Keratinocyte (primary cell): Measurements from ENCODE around the gene GPM6B. TPM values are rescaled to one million over a fixed set of nuclear protein-coding genes. Genes with fewer than 3 reads are reported as not detected.

Experiments used
- DNase-seq: peaks from one replicate; pipeline ENCODE4 v3.0.0-alpha.2; 2011; ENCODE audit warnings: low read depth, missing footprints, low spot score
- FAIRE-seq: peaks from 2 replicates; lab custom pipeline; 2011; peaks lifted over from hg19 to GRCh38; lab: Jason Lieb, UNC
- H2AFZ ChIP-seq: 2 replicates; pipeline ENCODE4 v1.6.0; 2012; ENCODE audit warnings: low read length, control low read depth, inconsistent platforms; ENCODE audit not compliant: control insufficient read depth
- H3K27ac ChIP-seq: 2 replicates; pipeline ENCODE4 v1.5.1; 2011; ENCODE audit warnings: low read length; ENCODE audit not compliant: control insufficient read depth, insufficient read depth
- H3K27me3 ChIP-seq: 3 replicates; pipeline ENCODE4 v1.6.0; 2011; ENCODE audit warnings: low read length; ENCODE audit not compliant: control insufficient read depth, insufficient read depth; ENCODE audit errors: extremely low read depth
- H3K36me3 ChIP-seq, 2 experiments: 2 replicates in 1 of 2; 3 replicates in 1 of 2; pipeline ENCODE4 v1.5.1; 2011; ENCODE audit warnings: low read length in 2 of 2, mild to moderate bottlenecking in 1 of 2; ENCODE audit not compliant: control insufficient read depth in 2 of 2, insufficient read depth in 2 of 2; ENCODE audit errors: extremely low read depth in 1 of 2
- H3K4me1 ChIP-seq: 3 replicates; pipeline ENCODE4 v1.5.1; 2011; ENCODE audit warnings: low read length; ENCODE audit not compliant: control insufficient read depth, insufficient read depth; ENCODE audit errors: extremely low read depth
- H3K4me2 ChIP-seq: 3 replicates; pipeline ENCODE4 v1.6.0; 2011; ENCODE audit warnings: low read depth, low read length; ENCODE audit not compliant: control insufficient read depth, insufficient read depth; ENCODE audit errors: extremely low read depth
- H3K4me3 ChIP-seq, 3 experiments: fragments of 200-600 bp in 1 of 3; sonication (generic) in 1 of 3; 2 replicates in 2 of 3; 3 replicates in 1 of 3; pipeline ENCODE4 v1.5.1; 2011 to 2016; ENCODE audit warnings: low read length in 3 of 3, mild to moderate bottlenecking in 3 of 3, control low read depth in 2 of 3, inconsistent platforms in 1 of 3, low read depth in 1 of 3, mixed read lengths in 1 of 3, mixed run types in 1 of 3, moderate library complexity in 1 of 3; ENCODE audit not compliant: control insufficient read depth in 2 of 3, insufficient read depth in 2 of 3; ENCODE audit errors: extremely low read depth in 1 of 3
- H3K79me2 ChIP-seq: 2 replicates; pipeline ENCODE4 v1.6.0; 2012; ENCODE audit warnings: low read length; ENCODE audit not compliant: control insufficient read depth, insufficient read depth
- H3K9ac ChIP-seq: 3 replicates; pipeline ENCODE4 v1.6.0; 2011; ENCODE audit warnings: low read length; ENCODE audit not compliant: control insufficient read depth, insufficient read depth; ENCODE audit errors: extremely low read depth
- H3K9me1 ChIP-seq: 3 replicates; pipeline ENCODE4 v1.6.0; 2011; ENCODE audit warnings: low read length; ENCODE audit not compliant: control insufficient read depth, insufficient read depth; ENCODE audit errors: extremely low read depth
- H3K9me3 ChIP-seq: 2 replicates; pipeline ENCODE4 v1.5.1; 2012; ENCODE audit warnings: low read depth, low read length; ENCODE audit not compliant: control insufficient read depth
- H4K20me1 ChIP-seq: 3 replicates; pipeline ENCODE4 v1.6.0; 2011; ENCODE audit warnings: low read length; ENCODE audit not compliant: control insufficient read depth, insufficient read depth; ENCODE audit errors: extremely low read depth
- EZH2 ChIP-seq: IDR thresholded peaks from one replicate; pipeline ENCODE4 v1.6.1; 2012; ENCODE audit warnings: inconsistent platforms, mild to moderate bottlenecking, low read length, moderate library complexity
- dilution Hi-C: fragments of 300-500 bp; cut with MboI; formaldehyde crosslinking; loops from one replicate; pipeline ENCODE4 v1.7.0; 2020; ENCODE audit warnings: low sequenced_read_pairs; ENCODE audit not compliant: extremely low pct_ligation_motif_present
- polyA plus RNA-seq, 5 experiments: library from polyadenylated mRNA; depleted of rRNA in 3 of 5; stranded (reverse) in 3 of 5; stranded (forward) in 1 of 5; unstranded in 1 of 5; fragments of >200 nt; gene quantifications; 1 replicate in 1 of 5; 2 replicates in 3 of 5; 3 replicates in 1 of 5; pipeline versions ENCODE4 v1.2.1 to v1.2.3, GENCODE V29; 2011 to 2012; ENCODE audit warnings: missing spikeins in 2 of 5, low read depth in 1 of 5, low replicate concordance in 1 of 5
- TF ChIP-seq, protein P1 (sequence below), 3 experiments: IDR thresholded peaks in 1 of 3; conservative IDR thresholded peaks in 1 of 3; optimal IDR thresholded peaks in 1 of 3; 2 replicates in 2 of 3; 3 replicates in 1 of 3; pipeline versions ENCODE3 to v1.5.1; 2011; ENCODE audit warnings: low read length in 3 of 3, mild to moderate bottlenecking in 3 of 3, moderate library complexity in 2 of 3, control low read depth in 1 of 3, inconsistent platforms in 1 of 3; ENCODE audit not compliant: insufficient read depth in 2 of 3; ENCODE audit errors: extremely low read depth in 1 of 3

The GPM6B gene
- polyA plus RNA-seq, 1 donor (not counting 4 experiments of a cell fraction or from before 2014, with no cell fraction given) = 0.26 TPM

DNA sequence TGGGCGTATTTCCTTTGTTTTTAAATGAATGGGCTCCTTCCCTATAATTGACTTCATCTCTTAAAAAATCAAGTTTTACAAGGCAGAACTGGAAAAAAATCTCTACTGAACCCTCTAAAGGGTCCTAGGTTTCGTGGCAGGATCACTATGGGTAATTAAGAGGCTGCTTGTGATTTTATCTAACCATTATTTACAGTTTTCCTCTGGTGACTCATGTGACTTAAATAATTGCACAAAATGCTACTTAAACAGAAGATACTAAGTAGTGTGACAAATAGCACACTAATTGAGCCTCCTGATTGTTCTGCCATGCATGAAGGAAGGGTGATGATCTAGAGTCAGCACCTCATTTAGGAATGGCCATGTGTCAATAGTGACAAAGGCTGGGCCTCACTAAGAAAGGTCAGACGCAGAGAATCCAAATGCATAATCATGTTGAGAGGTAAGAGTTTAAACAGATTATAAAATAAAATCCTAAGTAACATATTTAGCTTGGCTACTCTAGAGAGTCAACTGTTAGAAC lies 46.8 kb downstream of the GPM6B start:
- no peak overlapping the region for H2AFZ ChIP-seq
- H3K4me2 ChIP-seq = no peak overlapping the region
- no peak for TF ChIP-seq EZH2
- TF ChIP-seq, protein P1, sequence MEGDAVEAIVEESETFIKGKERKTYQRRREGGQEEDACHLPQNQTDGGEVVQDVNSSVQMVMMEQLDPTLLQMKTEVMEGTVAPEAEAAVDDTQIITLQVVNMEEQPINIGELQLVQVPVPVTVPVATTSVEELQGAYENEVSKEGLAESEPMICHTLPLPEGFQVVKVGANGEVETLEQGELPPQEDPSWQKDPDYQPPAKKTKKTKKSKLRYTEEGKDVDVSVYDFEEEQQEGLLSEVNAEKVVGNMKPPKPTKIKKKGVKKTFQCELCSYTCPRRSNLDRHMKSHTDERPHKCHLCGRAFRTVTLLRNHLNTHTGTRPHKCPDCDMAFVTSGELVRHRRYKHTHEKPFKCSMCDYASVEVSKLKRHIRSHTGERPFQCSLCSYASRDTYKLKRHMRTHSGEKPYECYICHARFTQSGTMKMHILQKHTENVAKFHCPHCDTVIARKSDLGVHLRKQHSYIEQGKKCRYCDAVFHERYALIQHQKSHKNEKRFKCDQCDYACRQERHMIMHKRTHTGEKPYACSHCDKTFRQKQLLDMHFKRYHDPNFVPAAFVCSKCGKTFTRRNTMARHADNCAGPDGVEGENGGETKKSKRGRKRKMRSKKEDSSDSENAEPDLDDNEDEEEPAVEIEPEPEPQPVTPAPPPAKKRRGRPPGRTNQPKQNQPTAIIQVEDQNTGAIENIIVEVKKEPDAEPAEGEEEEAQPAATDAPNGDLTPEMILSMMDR (optimal IDR thresholded peaks at IDR 0.05 in 1 of 3, IDR thresholded peaks at IDR 0.05 in 1 of 3, conservative IDR thresholded peaks at IDR 0.05 in 1 of 3; ENCODE audit: extremely low read depth in 1 of 3, insufficient read depth in 2 of 3, low read length in 3 of 3) = no peak
- H3K9ac ChIP-seq = no peak overlapping the region
- H3K27ac ChIP-seq = no peak overlapping the region
- H3K4me3 ChIP-seq = no peak overlapping the region
- no peaks in the 10 kb centered on the region for H3K9me3 ChIP-seq
- H3K27me3 ChIP-seq = no peaks in the 10 kb centered on the region
- H3K4me1 ChIP-seq = no peaks in the 10 kb centered on the region
- DNase-seq (no peak), FAIRE-seq (no peak)
- no peaks in the 10 kb centered on the region for H4K20me1 ChIP-seq
- peaks cover 4 to 25% of the 10 kb centered on the region in 2 experiments for H3K36me3 ChIP-seq
- dilution Hi-C loops = no loop called here
- H3K9me1 ChIP-seq = no peaks in the 10 kb centered on the region
- H3K79me2 ChIP-seq = no peaks in the 10 kb centered on the region

DNA sequence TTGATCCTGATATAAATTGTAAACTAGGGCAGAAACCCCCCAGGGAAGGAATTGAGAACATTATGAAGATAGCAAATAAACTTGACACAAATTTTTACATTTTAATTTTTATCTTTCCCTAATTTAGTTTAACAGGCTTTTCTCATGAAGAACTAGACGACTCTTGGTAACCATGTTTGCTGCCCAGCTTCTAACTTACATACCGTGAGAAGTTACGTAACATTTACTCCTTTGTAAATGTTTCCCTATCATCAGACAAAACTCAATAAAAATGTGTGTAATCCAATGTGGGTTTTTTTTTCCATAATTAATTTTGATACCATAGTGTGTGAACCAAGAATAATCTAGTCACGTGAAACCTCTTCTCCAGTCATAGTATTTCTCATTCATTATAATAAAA lies 48.0 kb downstream of the GPM6B start:
- Histone ChIP-seq H3K36me3 (peaks cover 6 to 25% of the 10 kb centered on the region in 2 experiments), H3K9me3 (no peaks in the 10 kb centered on the region), H3K27ac (no peak overlapping the region), H3K27me3 (no peaks in the 10 kb centered on the region), H3K9me1 (no peaks in the 10 kb centered on the region), H3K4me3 (no peak overlapping the region), H4K20me1 (no peaks in the 10 kb centered on the region), H3K79me2 (no peaks in the 10 kb centered on the region), H3K4me2 (no peak overlapping the region), H3K9ac (no peak overlapping the region), H3K4me1 (no peaks in the 10 kb centered on the region), H2AFZ (no peak overlapping the region)
- DNase-seq = no peak
- dilution Hi-C loops = no loop called here
- TF ChIP-seq, protein P1 (optimal IDR thresholded peaks at IDR 0.05 in 1 of 3, IDR thresholded peaks at IDR 0.05 in 1 of 3, conservative IDR thresholded peaks at IDR 0.05 in 1 of 3; ENCODE audit: extremely low read depth in 1 of 3, insufficient read depth in 2 of 3, low read length in 3 of 3) = no peak
- TF ChIP-seq EZH2 = no peak
- no peak for FAIRE-seq
